ENCODE measurements around the gene DUOX1. TPM values are rescaled to one million over a fixed set of nuclear protein-coding genes. Genes with fewer than 3 reads are reported as not detected.
"Not testable (repeated sequence)": the region's sequence is repeated elsewhere in the genome, so short reads cannot be mapped to it uniquely, and the experiment has no call there.

The DUOX1 gene
- total RNA-seq, 2 experiments from 2014 or later, result not detected

DNA sequence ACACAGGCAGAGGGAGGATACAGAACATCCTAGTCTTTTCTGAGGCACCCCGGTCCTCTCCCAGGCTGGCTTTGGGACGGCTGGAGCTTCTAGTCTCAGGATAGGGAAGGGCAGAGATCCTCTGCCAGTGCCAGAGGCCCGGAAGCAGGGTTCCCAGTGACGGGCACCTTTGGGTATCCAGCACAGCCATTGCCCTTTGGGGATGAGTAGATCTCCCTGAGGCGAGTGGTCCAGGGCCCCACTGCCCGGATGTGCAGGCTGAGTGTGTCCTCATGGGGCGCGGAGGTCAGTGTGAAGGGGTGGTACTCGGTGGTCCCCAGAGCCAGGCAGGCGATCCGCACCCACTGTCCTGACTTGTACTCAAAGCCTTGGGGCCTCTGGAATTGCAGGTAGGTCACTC, 34.1 kb upstream of the DUOX1 start:
- Mint-ChIP-seq H3K27ac (no peak overlapping the region), H3K36me3 (no peaks in the 10 kb centered on the region), H3K4me3 (no peak overlapping the region), H3K27me3 (peaks cover 6% of the 10 kb centered on the region), H3K4me1 (no peaks in the 10 kb centered on the region), H3K9me3 (no peaks in the 10 kb centered on the region)
- ATAC-seq (ENCODE audit: low read depth) (no peak), DNase-seq (no peak)
- POLR2A ChIA-PET, result no interaction called here

DNA sequence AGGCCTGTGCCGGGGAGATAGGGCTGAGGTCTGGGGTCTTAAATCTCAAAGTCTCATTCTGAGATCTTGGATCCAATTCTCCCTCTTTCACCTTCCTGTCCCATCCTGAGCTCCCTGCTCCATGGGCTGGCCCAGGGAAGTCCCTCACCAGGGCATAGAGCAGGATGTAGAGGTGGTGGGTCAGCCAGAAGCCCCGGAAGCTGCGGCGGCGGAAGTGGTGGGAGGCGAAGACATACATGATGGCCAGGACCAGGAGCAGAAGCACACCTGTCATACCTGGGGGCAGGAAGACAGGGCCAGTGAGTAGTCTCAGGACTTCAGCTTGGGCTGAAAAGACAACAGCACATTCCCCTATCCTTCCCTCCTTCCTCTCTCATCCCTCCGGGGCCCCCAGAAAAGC, 32.3 kb upstream of the DUOX1 start:
- Mint-ChIP-seq H3K36me3 (no peaks in the 10 kb centered on the region), H3K27ac (no peak overlapping the region), H3K27me3 (peaks cover 3% of the 10 kb centered on the region), H3K4me3 (no peak overlapping the region), H3K4me1 (no peaks in the 10 kb centered on the region), H3K9me3 (no peaks in the 10 kb centered on the region)
- DNase-seq, result no peak
- POLR2A ChIA-PET, result no interaction called here
- ATAC-seq (ENCODE audit: low read depth), result no peak

DNA sequence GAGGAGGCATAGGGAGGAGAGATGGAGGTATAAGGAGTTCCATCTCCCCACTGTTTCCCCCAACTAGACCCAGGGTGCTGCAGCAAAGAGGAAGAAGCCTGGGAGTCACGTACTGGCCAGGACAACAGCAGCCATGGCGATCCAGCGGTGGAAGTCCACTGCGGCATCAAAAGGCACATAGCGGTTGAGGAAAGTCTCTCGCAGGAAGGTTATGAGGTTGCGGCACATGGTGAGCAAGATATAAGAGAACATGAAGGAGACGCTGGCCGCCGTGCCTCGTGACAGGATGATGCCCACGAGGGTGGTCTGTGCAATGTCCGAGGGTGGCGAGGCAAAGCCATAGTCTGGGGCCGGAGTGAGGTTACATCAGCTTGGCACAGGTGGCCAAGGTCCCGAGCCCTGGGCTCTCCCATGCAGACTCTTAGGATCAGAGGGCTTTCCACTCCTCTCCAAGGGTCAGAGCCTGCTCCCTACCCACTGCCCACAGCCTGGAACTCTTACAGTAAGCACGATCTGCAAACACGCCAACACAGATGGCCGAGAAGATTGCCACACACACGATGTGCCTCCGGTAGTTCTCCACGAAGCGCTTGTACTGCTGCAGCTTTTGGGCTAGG, 30.1 kb upstream of the DUOX1 start:
- no peak overlapping the region for H3K27ac Mint-ChIP-seq
- no peaks in the 10 kb centered on the region for H3K9me3 Mint-ChIP-seq
- H3K4me3 Mint-ChIP-seq, result no peak overlapping the region
- no peak for ATAC-seq (ENCODE audit: low read depth)
- no peaks in the 10 kb centered on the region for H3K4me1 Mint-ChIP-seq
- no peaks in the 10 kb centered on the region for H3K36me3 Mint-ChIP-seq
- POLR2A ChIA-PET, result no interaction called here
- no peak for DNase-seq
- peaks cover 5% of the 10 kb centered on the region for H3K27me3 Mint-ChIP-seq

DNA sequence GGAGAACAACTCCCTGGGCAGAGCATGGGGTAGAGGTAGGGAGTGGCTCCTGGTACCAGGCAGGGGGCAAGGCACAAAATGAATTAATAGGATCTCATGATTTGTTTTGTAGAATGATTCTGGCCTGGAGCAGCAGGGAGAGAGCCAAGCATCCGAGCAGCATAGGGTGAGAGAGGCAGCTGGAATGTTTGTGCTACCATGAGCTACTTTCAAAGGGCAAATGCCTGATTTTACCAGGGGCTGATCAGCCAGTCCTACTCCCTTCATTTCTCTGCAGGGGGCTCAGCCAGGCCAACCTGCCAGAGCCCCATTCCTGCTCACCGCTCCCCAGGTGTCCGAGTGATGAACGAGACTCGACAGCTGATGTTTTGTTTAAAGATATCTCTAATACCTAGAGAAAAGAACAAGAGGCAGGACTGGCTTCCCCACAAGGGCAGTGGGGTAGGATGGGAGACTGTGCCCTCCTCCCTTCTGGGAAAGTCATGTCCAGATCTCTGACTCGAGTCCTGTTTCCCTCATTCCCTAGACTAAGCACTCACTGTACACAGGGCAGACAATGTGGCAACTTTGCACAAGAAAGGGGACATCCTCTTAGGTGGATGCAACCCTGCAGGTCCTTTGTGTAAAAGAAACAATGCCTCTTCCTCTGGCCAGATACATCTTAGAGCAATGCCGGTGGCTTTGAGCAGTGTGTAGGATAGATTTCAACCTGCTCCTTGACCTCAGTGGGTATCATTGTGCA, 28.7 kb upstream of the DUOX1 start:
- H3K27ac Mint-ChIP-seq, result no peak overlapping the region
- H3K36me3 Mint-ChIP-seq, result no peaks in the 10 kb centered on the region
- ATAC-seq (ENCODE audit: low read depth) (no peak), DNase-seq (no peak)
- H3K4me3 Mint-ChIP-seq, result no peak overlapping the region
- no peaks in the 10 kb centered on the region for H3K9me3 Mint-ChIP-seq
- H3K27me3 Mint-ChIP-seq, result peaks cover 5% of the 10 kb centered on the region
- H3K4me1 Mint-ChIP-seq, result no peaks in the 10 kb centered on the region
- POLR2A ChIA-PET, result no interaction called here

DNA sequence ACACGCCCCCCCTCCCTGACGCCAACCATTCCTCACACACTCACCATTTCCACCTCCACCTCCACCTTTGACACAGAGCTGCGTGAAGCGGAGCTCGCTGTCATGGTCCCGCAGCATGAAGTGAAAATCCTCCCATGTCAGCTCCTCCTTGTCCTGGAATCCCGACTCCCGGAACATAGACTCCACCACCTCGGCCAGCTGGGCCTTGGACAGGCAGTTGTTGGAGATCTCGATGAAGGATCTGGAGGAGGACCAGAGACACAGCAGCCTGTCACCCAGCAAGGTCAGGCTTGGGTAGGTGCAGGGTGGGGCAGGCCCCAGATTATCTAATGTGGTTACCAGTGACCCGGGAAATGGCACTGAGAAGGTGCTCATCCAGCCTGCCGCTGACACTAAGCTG, 28.0 kb upstream of the DUOX1 start:
- DNase-seq (no peak), ATAC-seq (ENCODE audit: low read depth) (no peak)
- H3K27me3 Mint-ChIP-seq, result peaks cover 5% of the 10 kb centered on the region
- no peaks in the 10 kb centered on the region for H3K36me3 Mint-ChIP-seq
- no peaks in the 10 kb centered on the region for H3K4me1 Mint-ChIP-seq
- POLR2A ChIA-PET, result no interaction called here
- no peak overlapping the region for H3K4me3 Mint-ChIP-seq
- H3K27ac Mint-ChIP-seq, result no peak overlapping the region
- no peaks in the 10 kb centered on the region for H3K9me3 Mint-ChIP-seq

DNA sequence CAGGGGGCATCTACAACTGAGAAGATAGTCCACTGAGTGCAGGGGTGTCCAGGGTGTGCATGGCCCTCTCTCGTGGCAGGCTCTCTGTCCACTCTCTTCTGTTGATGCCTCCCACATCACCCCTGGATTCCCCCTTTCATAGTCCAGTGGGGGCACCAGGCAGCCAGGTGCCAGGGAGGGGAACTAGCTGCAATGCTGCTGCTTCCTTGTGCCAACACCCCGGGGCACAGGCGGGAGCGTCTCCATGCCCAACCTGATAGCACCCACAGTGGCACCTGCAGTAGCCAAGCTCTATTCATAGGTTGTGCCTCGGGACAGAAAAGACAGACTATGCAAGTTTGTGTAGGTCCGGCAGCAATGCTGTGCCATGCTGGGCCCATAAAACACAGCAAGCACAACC, 27.6 kb upstream of the DUOX1 start:
- H3K4me3 Mint-ChIP-seq, result no peak overlapping the region
- ATAC-seq (ENCODE audit: low read depth) (no peak), DNase-seq (no peak)
- no peaks in the 10 kb centered on the region for H3K9me3 Mint-ChIP-seq
- H3K27ac Mint-ChIP-seq, result no peak overlapping the region
- H3K36me3 Mint-ChIP-seq, result no peaks in the 10 kb centered on the region
- no peaks in the 10 kb centered on the region for H3K4me1 Mint-ChIP-seq
- POLR2A ChIA-PET, result no interaction called here
- peaks cover 5% of the 10 kb centered on the region for H3K27me3 Mint-ChIP-seq

DNA sequence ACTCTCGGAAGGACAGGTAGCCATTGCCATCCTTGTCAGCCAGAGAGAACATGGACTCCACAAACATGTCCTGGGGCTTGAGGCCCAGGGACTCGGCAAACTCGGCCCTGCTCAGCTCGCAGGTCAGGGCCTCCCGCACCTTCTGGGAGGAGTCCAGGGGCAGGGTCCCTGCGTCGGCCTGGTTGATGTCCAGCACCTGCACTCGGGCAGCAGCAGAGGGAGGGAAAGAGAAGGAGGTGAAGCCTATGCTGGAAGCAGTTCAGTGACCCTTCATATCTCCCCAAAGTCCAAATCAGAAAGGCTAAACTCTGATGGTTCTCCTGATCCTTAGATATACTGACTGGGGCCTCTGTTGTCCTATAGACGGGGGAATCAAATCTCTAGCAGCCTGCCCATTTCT, 25.6 kb upstream of the DUOX1 start:
- H3K4me1 Mint-ChIP-seq; H3K4me3 Mint-ChIP-seq; H3K9me3 Mint-ChIP-seq; H3K27ac Mint-ChIP-seq; H3K36me3 Mint-ChIP-seq; DNase-seq; ATAC-seq (ENCODE audit: low read depth); POLR2A ChIA-PET: not testable (repeated sequence)
- peaks cover 11% of the 10 kb centered on the region for H3K27me3 Mint-ChIP-seq

DNA sequence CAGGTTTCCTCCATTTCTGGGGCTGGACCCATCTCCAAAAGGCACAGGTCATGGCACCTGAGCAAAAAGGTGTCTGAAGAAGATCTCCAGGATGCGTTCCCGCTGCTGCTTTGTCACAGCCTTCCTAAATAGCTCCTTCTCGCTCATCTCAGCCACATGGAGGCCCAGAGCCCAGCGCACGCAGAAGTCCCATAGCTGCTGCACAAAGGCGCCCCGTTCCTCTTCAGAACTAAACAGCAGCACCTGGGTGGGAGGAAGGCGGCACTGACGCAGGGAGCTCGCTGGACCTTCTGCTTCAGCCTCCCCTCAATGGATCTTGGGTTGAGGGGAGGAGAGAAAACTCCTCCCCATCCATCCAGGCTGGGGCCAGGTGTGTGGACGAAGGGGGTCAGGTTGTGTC, 24.2 kb upstream of the DUOX1 start:
- H3K9me3 Mint-ChIP-seq, result no peaks in the 10 kb centered on the region
- ATAC-seq (ENCODE audit: low read depth), result no peak
- H3K4me3 Mint-ChIP-seq, result no peak overlapping the region
- H3K27ac Mint-ChIP-seq, result no peak overlapping the region
- DNase-seq, result no peak
- H3K27me3 Mint-ChIP-seq, result peaks cover 25% of the 10 kb centered on the region
- peaks cover 1% of the 10 kb centered on the region for H3K4me1 Mint-ChIP-seq
- POLR2A ChIA-PET, result no interaction called here
- H3K36me3 Mint-ChIP-seq, result no peaks in the 10 kb centered on the region

DNA sequence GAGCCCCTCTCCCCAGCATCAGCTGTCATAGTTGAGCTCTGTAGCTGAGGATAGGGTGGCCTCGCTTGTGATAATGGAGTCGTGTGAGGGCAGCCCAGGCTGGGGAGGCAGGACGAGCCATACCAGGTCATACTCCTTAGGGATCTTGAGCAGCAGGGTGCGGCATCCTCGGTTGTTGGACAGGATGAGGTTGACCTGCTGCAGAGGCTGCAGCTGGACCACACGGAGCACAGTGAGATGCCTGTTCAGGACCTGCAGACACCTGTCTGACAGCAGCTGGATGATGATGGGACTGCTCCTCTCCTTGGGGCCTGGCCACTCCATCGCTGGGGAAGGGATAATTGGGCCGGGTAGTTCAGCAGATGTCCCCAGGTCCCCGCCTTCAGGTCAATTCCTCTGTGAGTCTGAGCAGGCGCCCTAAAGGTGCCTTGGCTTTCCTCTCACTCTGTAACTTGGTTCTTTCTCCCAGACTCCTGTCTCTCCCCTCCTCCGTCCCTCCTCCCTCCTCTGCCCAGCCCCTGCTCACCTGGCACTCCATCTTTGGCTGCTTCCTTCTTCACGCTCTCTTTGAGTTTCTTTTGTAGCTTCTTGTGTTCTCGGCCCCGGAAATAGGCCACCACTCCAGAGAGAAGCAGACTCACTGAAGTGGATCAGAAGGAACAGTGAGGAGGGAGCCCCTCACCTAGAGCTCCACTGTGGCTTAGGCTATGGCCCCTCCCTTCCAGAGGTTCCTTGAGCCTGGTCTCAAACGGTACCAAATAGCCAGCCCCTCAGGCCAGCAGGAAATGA, 23.6 kb upstream of the DUOX1 start:
- no peaks in the 10 kb centered on the region for H3K9me3 Mint-ChIP-seq
- H3K4me1 Mint-ChIP-seq, result peaks cover 1% of the 10 kb centered on the region
- no peak for DNase-seq
- ATAC-seq (ENCODE audit: low read depth), result no peak
- POLR2A ChIA-PET, result no interaction called here
- H3K27me3 Mint-ChIP-seq, result peaks cover 24% of the 10 kb centered on the region
- H3K4me3 Mint-ChIP-seq, result no peak overlapping the region
- H3K36me3 Mint-ChIP-seq, result no peaks in the 10 kb centered on the region
- no peak overlapping the region for H3K27ac Mint-ChIP-seq

DNA sequence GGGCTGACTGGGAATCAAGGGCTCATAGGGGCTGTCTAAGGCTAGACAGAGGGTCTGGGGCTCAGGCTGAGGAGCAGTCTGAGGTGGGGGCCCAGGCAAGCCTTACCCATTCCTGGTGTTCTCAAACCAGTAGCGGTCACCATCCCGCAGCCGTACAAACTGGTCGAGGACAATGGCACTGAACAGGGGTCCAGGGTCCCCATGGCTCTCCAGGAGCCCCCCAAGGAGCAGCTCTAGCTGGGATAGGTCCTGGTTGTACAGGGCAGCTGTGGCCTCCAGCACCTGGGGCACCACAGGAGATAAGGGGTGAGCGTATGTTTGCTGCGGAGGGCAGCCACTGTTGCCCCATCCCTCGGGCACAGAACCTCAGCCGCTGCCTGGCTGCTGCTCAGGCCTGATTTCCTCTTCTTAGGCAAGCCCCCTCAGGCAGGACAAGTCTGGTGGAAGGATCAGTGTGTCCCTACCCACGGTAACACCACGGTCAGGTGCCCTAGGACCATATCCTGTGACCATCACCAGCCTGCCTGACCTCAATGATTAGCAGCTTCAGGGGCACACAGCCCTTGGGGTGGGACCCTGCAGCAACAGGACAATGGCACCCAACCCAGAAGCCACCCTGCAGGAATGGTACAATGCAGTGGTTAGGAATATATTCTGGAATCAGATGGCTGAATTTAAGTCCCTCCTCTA, 21.7 kb upstream of the DUOX1 start:
- DNase-seq, result no peak

DNA sequence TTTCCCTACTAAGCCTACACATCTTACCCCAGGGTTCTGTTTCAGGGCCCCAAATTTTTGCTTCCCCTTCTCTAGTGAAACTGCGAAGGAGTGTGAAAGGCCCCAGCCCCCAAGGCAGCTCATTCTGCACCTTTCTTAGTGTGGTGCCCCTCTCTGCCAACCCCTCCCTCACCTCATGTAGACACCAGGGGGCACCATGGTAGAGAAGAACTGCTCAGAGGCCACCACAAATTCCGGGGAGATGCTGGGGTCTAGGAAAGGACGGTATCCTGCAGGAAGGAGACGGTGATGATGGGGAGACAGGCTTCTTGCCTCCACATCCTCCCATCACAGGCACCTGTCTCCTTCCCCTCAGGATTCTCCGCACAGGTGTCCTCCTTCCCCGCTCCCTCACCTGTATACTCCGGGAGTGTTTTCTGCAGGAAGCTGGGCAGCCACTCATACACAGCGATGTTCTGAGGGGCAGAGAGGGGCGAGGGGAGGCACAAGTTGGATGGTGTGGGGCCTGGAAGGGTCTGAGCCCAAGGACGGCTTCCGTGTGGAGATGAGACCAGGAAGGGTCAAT, 19.5 kb upstream of the DUOX1 start:
- Mint-ChIP-seq H3K9me3 (no peaks in the 10 kb centered on the region), H3K4me1 (peaks cover 14% of the 10 kb centered on the region)

More for the DNA sequence above, 21.7 kb upstream of the DUOX1 start:
- Mint-ChIP-seq H3K4me1 (peaks cover 8% of the 10 kb centered on the region), H3K27me3 (peaks cover 37% of the 10 kb centered on the region), H3K4me3 (no peak overlapping the region), H3K9me3 (no peaks in the 10 kb centered on the region), H3K36me3 (no peaks in the 10 kb centered on the region), H3K27ac (no peak overlapping the region)
- ATAC-seq (ENCODE audit: low read depth), result no peak
- POLR2A ChIA-PET, result no interaction called here

DNA sequence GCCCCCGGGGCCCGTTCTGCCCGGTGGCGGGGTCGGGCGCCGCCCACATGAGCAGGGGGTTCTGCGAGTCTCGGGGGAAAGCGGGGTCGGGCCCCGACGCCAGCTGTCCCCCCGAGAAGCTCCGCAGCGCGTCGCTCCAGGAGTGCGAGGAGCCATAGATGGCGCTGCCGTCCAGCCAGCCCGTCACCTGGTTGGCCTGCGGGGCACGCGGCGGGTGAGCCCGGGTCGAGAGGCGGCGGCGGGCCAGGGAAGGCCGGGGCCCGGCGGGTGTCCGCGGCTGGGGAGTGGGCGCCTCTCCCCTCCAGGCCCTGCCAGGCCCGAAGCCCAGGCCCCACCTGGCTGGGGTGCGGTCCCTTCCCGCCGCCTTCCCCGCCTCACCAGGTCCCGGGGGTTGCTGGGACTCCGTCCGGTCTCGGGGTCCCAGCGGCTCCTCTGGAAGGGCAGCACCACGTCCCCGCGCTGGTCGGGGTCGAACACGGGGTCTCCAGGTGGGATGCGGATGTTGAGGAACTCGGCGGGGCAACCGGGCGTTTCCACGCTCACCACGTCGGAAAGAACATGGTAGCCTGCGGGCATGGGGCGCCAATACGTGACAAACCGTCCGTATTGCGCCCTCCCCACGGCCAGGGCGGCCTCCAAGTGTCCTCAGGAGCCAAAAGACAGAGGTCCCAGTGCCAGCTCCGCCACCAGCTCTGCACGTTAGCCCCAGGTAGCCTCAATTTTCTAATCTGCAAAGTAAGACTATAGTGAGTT, 18.2 kb upstream of the DUOX1 start:
- ATAC-seq (ENCODE audit: low read depth) (no peak), DNase-seq (no peak)
- no peaks in the 10 kb centered on the region for H3K36me3 Mint-ChIP-seq
- H3K4me1 Mint-ChIP-seq, result peaks cover 14% of the 10 kb centered on the region
- no peak overlapping the region for H3K27ac Mint-ChIP-seq
- H3K4me3 Mint-ChIP-seq, result peak overlapping the region; percentile 55
- H3K9me3 Mint-ChIP-seq, result no peaks in the 10 kb centered on the region
- POLR2A ChIA-PET, result no interaction called here
- peaks cover 70% of the 10 kb centered on the region for H3K27me3 Mint-ChIP-seq

More for the DNA sequence above, 19.5 kb upstream of the DUOX1 start:
- POLR2A ChIA-PET, result no interaction called here
- DNase-seq (no peak), ATAC-seq (ENCODE audit: low read depth) (no peak)
- H3K4me3 Mint-ChIP-seq, result no peak overlapping the region
- H3K27ac Mint-ChIP-seq, result no peak overlapping the region
- H3K27me3 Mint-ChIP-seq, result peaks cover 57% of the 10 kb centered on the region
- no peaks in the 10 kb centered on the region for H3K36me3 Mint-ChIP-seq

DNA sequence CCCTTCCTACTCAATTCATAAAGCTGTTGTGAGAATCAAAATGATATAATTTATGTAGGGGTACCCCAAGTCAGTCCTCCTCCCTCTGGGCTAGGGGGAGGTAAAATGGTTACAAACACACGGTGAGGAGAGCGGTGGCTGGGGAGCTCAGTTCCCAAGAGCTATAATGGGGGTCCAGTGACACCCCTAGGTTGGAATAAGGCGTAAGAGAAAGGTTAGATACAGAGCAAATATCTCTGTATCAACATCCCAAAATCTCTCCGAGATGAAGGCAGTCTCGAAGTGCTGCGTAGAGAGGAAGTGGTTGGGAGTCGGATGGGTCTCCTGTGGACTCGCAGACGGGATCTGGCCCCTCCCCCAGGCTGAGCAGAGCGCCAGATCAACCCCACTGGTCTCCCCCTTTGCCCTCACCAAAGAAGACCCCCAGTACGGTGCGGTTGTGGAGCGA, 17.6 kb upstream of the DUOX1 start:
- Mint-ChIP-seq H3K36me3 (no peaks in the 10 kb centered on the region), H3K4me3 (peak overlapping the region; percentile 55), H3K9me3 (no peaks in the 10 kb centered on the region), H3K4me1 (peaks cover 14% of the 10 kb centered on the region), H3K27me3 (peaks cover 75% of the 10 kb centered on the region), H3K27ac (no peak overlapping the region)
- DNase-seq, result peak; percentile 42
- POLR2A ChIA-PET, result no interaction called here
- no peak for ATAC-seq (ENCODE audit: low read depth)

All from activated naive CD8-positive, alpha-beta T cell treated with anti-CD3 and anti-CD28 coated beads, Interleukin-2, amount 10 ng/mL, durations not matched to agents 7 days and 5 days (primary cell).